Skeletal muscle cell (primary cell): ENCODE data around the gene TP53AIP1.

ENCODE experiments used
- DNase-seq: peaks from one replicate; pipeline ENCODE4 v3.0.0-alpha.2; 2010; ENCODE audit warnings: low read depth
- H3K4me3 ChIP-seq: 2 replicates; pipeline ENCODE4 v1.5.1; 2011; ENCODE audit warnings: low read depth, mild to moderate bottlenecking, control low read depth, low read length, moderate library complexity

TP53AIP1 gene

GRCh38 chr11:128947773-128948172, 5.1 kb upstream of the TP53AIP1 start:
- H3K4me3 ChIP-seq = no peak overlapping the region
- no peak for DNase-seq

- H3K4me3 ChIP-seq = no peak overlapping the region
- no peak for DNase-seq
These were observed 4.0 kb upstream of the TP53AIP1 start for GRCh38 chr11:128946648-128947047.

- no peak for DNase-seq
- H3K4me3 ChIP-seq = no peak overlapping the region
These were observed 831 bp upstream of the TP53AIP1 start for GRCh38 chr11:128943428-128943976.

GRCh38 chr11:128942272-128942612, 429 bp downstream of the TP53AIP1 start:
- DNase-seq = no peak
- H3K4me3 ChIP-seq = no peak overlapping the region

- DNase-seq = no peak
- H3K4me3 ChIP-seq = no peak overlapping the region
These were observed 949 bp downstream of the TP53AIP1 start for GRCh38 chr11:128941573-128942271.

- H3K4me3 ChIP-seq = no peak overlapping the region
- DNase-seq = no peak
These were observed 1.6 kb downstream of the TP53AIP1 start for GRCh38 chr11:128941110-128941509.

GRCh38 chr11:128940603-128941002, 2.1 kb downstream of the TP53AIP1 start:
- no peak overlapping the region for H3K4me3 ChIP-seq
- DNase-seq = no peak

- no peak overlapping the region for H3K4me3 ChIP-seq
- DNase-seq = no peak
These were observed 2.5 kb downstream of the TP53AIP1 start for GRCh38 chr11:128940156-128940555.

- no peak for DNase-seq
- no peak overlapping the region for H3K4me3 ChIP-seq
These were observed 3.1 kb downstream of the TP53AIP1 start for GRCh38 chr11:128939591-128939990.

GRCh38 chr11:128938156-128938885, 4.3 kb downstream of the TP53AIP1 start:
- DNase-seq = no peak
- no peak overlapping the region for H3K4me3 ChIP-seq

GRCh38 chr11:128937480-128937879, 5.2 kb downstream of the TP53AIP1 start:
- no peak for DNase-seq
- no peak overlapping the region for H3K4me3 ChIP-seq

- H3K4me3 ChIP-seq = no peak overlapping the region
- DNase-seq = no peak
These were observed 5.9 kb downstream of the TP53AIP1 start for GRCh38 chr11:128936606-128937251.

GRCh38 chr11:128934926-128935325, 7.7 kb downstream of the TP53AIP1 start:
- H3K4me3 ChIP-seq = no peak overlapping the region
- DNase-seq = no peak

- no peak overlapping the region for H3K4me3 ChIP-seq
- DNase-seq = no peak
These were observed 8.3 kb downstream of the TP53AIP1 start for GRCh38 chr11:128934351-128934750.

- H3K4me3 ChIP-seq = no peak overlapping the region
These were observed 9.0 kb downstream of the TP53AIP1 start for GRCh38 chr11:128933481-128934178.

GRCh38 chr11:128931668-128932067, 11.0 kb downstream of the TP53AIP1 start:
- no peak overlapping the region for H3K4me3 ChIP-seq
- peak; percentile 42 for DNase-seq

More at GRCh38 chr11:128933481-128934178, 9.0 kb downstream of the TP53AIP1 start:
- DNase-seq = no peak

GRCh38 chr11:128931066-128931465, 11.6 kb downstream of the TP53AIP1 start:
- DNase-seq = no peak

GRCh38 chr11:128929991-128930390, 12.7 kb downstream of the TP53AIP1 start:
- no peak overlapping the region for H3K4me3 ChIP-seq
- DNase-seq = no peak

More at GRCh38 chr11:128931066-128931465, 11.6 kb downstream of the TP53AIP1 start:
- no peak overlapping the region for H3K4me3 ChIP-seq

- no peak for DNase-seq
- no peak overlapping the region for H3K4me3 ChIP-seq
These were observed 13.2 kb downstream of the TP53AIP1 start for GRCh38 chr11:128929468-128929867.

GRCh38 chr11:128928400-128928799, 14.3 kb downstream of the TP53AIP1 start:
- no peak for DNase-seq

More at GRCh38 chr11:128928400-128928799, 14.3 kb downstream of the TP53AIP1 start:
- no peak overlapping the region for H3K4me3 ChIP-seq
